ENCODE results near the gene RTL9. TPM values are rescaled to one million over a fixed set of nuclear protein-coding genes. Genes with fewer than 3 reads are reported as not detected.

RTL9 gene
- total RNA-seq, 4 donors from 2014 or later: not detected

GRCh38 chrX:110316351-110317060 lies 42.1 kb upstream of the RTL9 start:
- Histone ChIP-seq H3K36me3 (no peaks in the 10 kb centered on the region), H3K4me1 (no peaks in the 10 kb centered on the region), H3K4me3 (peak overlapping the region; percentile 0 to 93 (median 84)), H3K27me3 (no peaks in the 10 kb centered on the region), H3K9me3 (no peaks in the 10 kb centered on the region), H3K27ac (no peak overlapping the region)
- no peak for DNase-seq
- TF ChIP-seq CTCF (IDR thresholded peaks at IDR 0.05): no peak
- no peak for TF ChIP-seq POLR2A (IDR thresholded peaks at IDR 0.05)

- H3K27me3 ChIP-seq: no peaks in the 10 kb centered on the region
- no peak for TF ChIP-seq CTCF (IDR thresholded peaks at IDR 0.05)
- TF ChIP-seq POLR2A (IDR thresholded peaks at IDR 0.05): no peak
- peak overlapping the region; percentile 57 to 93 (median 84) for H3K4me3 ChIP-seq
- DNase-seq: peak; percentile 26 to 59 (median 57)
- no peaks in the 10 kb centered on the region for H3K9me3 ChIP-seq
- H3K4me1 ChIP-seq: no peaks in the 10 kb centered on the region
- peak overlapping the region; percentile 81 to 91 (median 85) for H3K27ac ChIP-seq
- H3K36me3 ChIP-seq: no peaks in the 10 kb centered on the region
These were observed 41.4 kb upstream of the RTL9 start for GRCh38 chrX:110317061-110317819.

- Histone ChIP-seq H3K4me3 (peak within 1 kb of the TSS; percentile 57 to 93 (median 84)), H3K4me1 (no peaks in the 10 kb centered on the region), H3K27me3 (no peaks in the 10 kb centered on the region), H3K36me3 (no peaks in the 10 kb centered on the region), H3K9me3 (no peaks in the 10 kb centered on the region), H3K27ac (peak within 1 kb of the TSS; percentile 81 to 91 (median 85))
- peak; percentile 44 to 46 for TF ChIP-seq POLR2A (IDR thresholded peaks at IDR 0.05)
- peak in 1 of 6 experiments; percentile 18 for TF ChIP-seq CTCF (IDR thresholded peaks at IDR 0.05)
- peak; percentile 77 to 89 (median 80) for DNase-seq
These were observed 40.6 kb upstream of the RTL9 start, which contains the start of gene AMMECR1 for GRCh38 chrX:110317820-110318663. Gene AMMECR1, minus strand, starts transcription at chrX:110318085. Its CDS starts 14 bp downstream, at chrX:110318071.

GRCh38 chrX:110318664-110318968 lies 40.0 kb upstream of the RTL9 start:
- no peak for DNase-seq
- H3K9me3 ChIP-seq: no peaks in the 10 kb centered on the region
- no peak for TF ChIP-seq POLR2A (IDR thresholded peaks at IDR 0.05)
- no peak for TF ChIP-seq CTCF (IDR thresholded peaks at IDR 0.05)
- peak overlapping the region; percentile 57 to 93 (median 84) for H3K4me3 ChIP-seq
- H3K36me3 ChIP-seq: no peaks in the 10 kb centered on the region
- peak overlapping the region; percentile 81 to 91 (median 84) for H3K27ac ChIP-seq
- H3K4me1 ChIP-seq: no peaks in the 10 kb centered on the region
- H3K27me3 ChIP-seq: no peaks in the 10 kb centered on the region

GRCh38 chrX:110320381-110320987 lies 38.2 kb upstream of the RTL9 start:
- H3K9me3 ChIP-seq: no peaks in the 10 kb centered on the region
- H3K4me3 ChIP-seq: no peak overlapping the region
- no peak for TF ChIP-seq POLR2A (IDR thresholded peaks at IDR 0.05)
- TF ChIP-seq CTCF (IDR thresholded peaks at IDR 0.05): no peak
- no peak for DNase-seq
- H3K4me1 ChIP-seq: no peaks in the 10 kb centered on the region
- no peak overlapping the region for H3K27ac ChIP-seq
- no peaks in the 10 kb centered on the region for H3K27me3 ChIP-seq
- H3K36me3 ChIP-seq: no peaks in the 10 kb centered on the region

Data from Peyer's patch (tissue), 4 donors.